ENCODE results near the gene SLC39A10. TPM values are rescaled to one million over a fixed set of nuclear protein-coding genes. Genes with fewer than 3 reads are reported as not detected.

Gene SLC39A10
- total RNA-seq, 1 donor from 2014 or later = 52.3 TPM

- intact Hi-C loops (cut with micrococcal nuclease) = no loop called here
- Mint-ChIP-seq H3K27me3 (no peaks in the 10 kb centered on the region), H3K36me3 (ENCODE audit: low read depth) (no peaks in the 10 kb centered on the region), H3K4me1 (no peaks in the 10 kb centered on the region), H3K9me3 (peaks cover 16% of the 10 kb centered on the region), H3K4me3 (no peak overlapping the region), H3K27ac (no peak overlapping the region)
- POLR2A ChIA-PET = no interaction called here
- TF ChIP-seq CTCF (IDR thresholded peaks at IDR 0.05) = no peak
- CTCF ChIA-PET = no interaction called here
- ATAC-seq (ENCODE audit: low read depth) = no peak
- DNase-seq = no peak
These were observed 111.4 kb downstream of the SLC39A10 start for GRCh38 chr2:195768431-195768830.

GRCh38 chr2:195769975-195770374, 112.9 kb downstream of the SLC39A10 start:
- POLR2A ChIA-PET = no interaction called here
- H3K27ac Mint-ChIP-seq = no peak overlapping the region
- CTCF ChIA-PET = no interaction called here
- intact Hi-C loops (cut with micrococcal nuclease) = no loop called here
- no peaks in the 10 kb centered on the region for H3K36me3 Mint-ChIP-seq (ENCODE audit: low read depth)
- no peaks in the 10 kb centered on the region for H3K27me3 Mint-ChIP-seq
- no peaks in the 10 kb centered on the region for H3K4me1 Mint-ChIP-seq
- no peak for DNase-seq
- no peak for TF ChIP-seq CTCF (IDR thresholded peaks at IDR 0.05)
- H3K9me3 Mint-ChIP-seq = peaks cover 7% of the 10 kb centered on the region
- no peak for ATAC-seq (ENCODE audit: low read depth)
- no peak overlapping the region for H3K4me3 Mint-ChIP-seq

GRCh38 chr2:195779491-195779890, 122.5 kb downstream of the SLC39A10 start:
- POLR2A ChIA-PET = no interaction called here
- no peak for TF ChIP-seq CTCF (IDR thresholded peaks at IDR 0.05)
- intact Hi-C loops (cut with micrococcal nuclease) = no loop called here
- no peak overlapping the region for H3K4me3 Mint-ChIP-seq
- no peaks in the 10 kb centered on the region for H3K36me3 Mint-ChIP-seq (ENCODE audit: low read depth)
- H3K4me1 Mint-ChIP-seq = no peaks in the 10 kb centered on the region
- ATAC-seq (ENCODE audit: low read depth) = no peak
- no peaks in the 10 kb centered on the region for H3K27me3 Mint-ChIP-seq
- DNase-seq = no peak
- CTCF ChIA-PET = no interaction called here
- H3K9me3 Mint-ChIP-seq = no peaks in the 10 kb centered on the region
- no peak overlapping the region for H3K27ac Mint-ChIP-seq

GRCh38 chr2:195782156-195782555, 125.1 kb downstream of the SLC39A10 start:
- H3K27me3 Mint-ChIP-seq = no peaks in the 10 kb centered on the region
- H3K27ac Mint-ChIP-seq = no peak overlapping the region
- intact Hi-C loops (cut with micrococcal nuclease) = no loop called here
- DNase-seq (no peak), ATAC-seq (ENCODE audit: low read depth) (no peak)
- no peak overlapping the region for H3K4me3 Mint-ChIP-seq
- no peaks in the 10 kb centered on the region for H3K36me3 Mint-ChIP-seq (ENCODE audit: low read depth)
- TF ChIP-seq CTCF (IDR thresholded peaks at IDR 0.05) = no peak
- POLR2A ChIA-PET = no interaction called here
- no peaks in the 10 kb centered on the region for H3K4me1 Mint-ChIP-seq
- CTCF ChIA-PET = no interaction called here
- no peaks in the 10 kb centered on the region for H3K9me3 Mint-ChIP-seq
